GM06990 (cell line): ENCODE measurements around the gene GPC1.

Source experiments
- DNase-seq: peaks from one replicate; pipeline ENCODE4 v3.0.0-alpha.2; 2011; ENCODE audit not compliant: insufficient read length; ENCODE audit errors: extremely low read depth
- H3K27me3 ChIP-seq: replicated peaks from 2 replicates; pipeline ENCODE4 v1.6.0; 2011; ENCODE audit warnings: low read length; ENCODE audit not compliant: control insufficient read depth, insufficient read depth
- H3K36me3 ChIP-seq: 2 replicates; pipeline ENCODE4 v1.5.1; 2011; ENCODE audit warnings: low read length; ENCODE audit not compliant: control insufficient read depth, insufficient read depth
- H3K4me3 ChIP-seq: replicated peaks from 2 replicates; pipeline ENCODE4 v1.5.1; 2011; ENCODE audit warnings: low read depth, mild to moderate bottlenecking, control low read depth, low read length
- CTCF ChIP-seq: IDR thresholded peaks from 2 replicates; pipeline ENCODE4 v1.5.1; 2011; ENCODE audit warnings: low read length, control low read depth, mild to moderate bottlenecking, inconsistent platforms; ENCODE audit not compliant: insufficient read depth, poor library complexity, severe bottlenecking

Gene GPC1

GRCh38 chr2:240392948-240393830, 42.3 kb upstream of the GPC1 start:
- DNase-seq = no peak
- Histone ChIP-seq H3K36me3 (no peaks in the 10 kb centered on the region), H3K27me3 (no peaks in the 10 kb centered on the region; the same call in 1 of the 2 replicates), H3K4me3 (no peak overlapping the region)
- TF ChIP-seq CTCF = no peak

- no peak for TF ChIP-seq CTCF
- no peak overlapping the region for H3K4me3 ChIP-seq
- no peaks in the 10 kb centered on the region; the same call in 1 of the 2 replicates for H3K27me3 ChIP-seq
- DNase-seq = no peak
- no peaks in the 10 kb centered on the region for H3K36me3 ChIP-seq
Observed at GRCh38 chr2:240393831-240394410, 41.5 kb upstream of the GPC1 start.

GRCh38 chr2:240394549-240394948, 40.9 kb upstream of the GPC1 start:
- H3K36me3 ChIP-seq = no peaks in the 10 kb centered on the region
- DNase-seq = no peak
- TF ChIP-seq CTCF = no peak
- H3K27me3 ChIP-seq = no peaks in the 10 kb centered on the region; the same call in 1 of the 2 replicates
- no peak overlapping the region for H3K4me3 ChIP-seq

- Histone ChIP-seq H3K27me3 (no peaks in the 10 kb centered on the region; the same call in 1 of the 2 replicates), H3K36me3 (no peaks in the 10 kb centered on the region), H3K4me3 (no peak overlapping the region)
- TF ChIP-seq CTCF = no peak
- DNase-seq = no peak
Observed at GRCh38 chr2:240395448-240395847, 40.0 kb upstream of the GPC1 start.

- Histone ChIP-seq H3K4me3 (no peak overlapping the region), H3K27me3 (no peaks in the 10 kb centered on the region; the same call in 1 of the 2 replicates), H3K36me3 (no peaks in the 10 kb centered on the region)
- no peak for DNase-seq
- no peak for TF ChIP-seq CTCF
Observed at GRCh38 chr2:240395896-240396622, 39.4 kb upstream of the GPC1 start.
